ENCODE results near the gene AQP5. TPM values are rescaled to one million over a fixed set of nuclear protein-coding genes. Genes with fewer than 3 reads are reported as not detected.

The AQP5 gene
- total and polyA plus RNA-seq, 2 of the 8 experiments (the other 6 are each of a cell fraction or from before 2014, with no cell fraction given): 2.5 to 3.2 TPM

GRCh38 chr12:49921936-49922335 lies 39.7 kb upstream of the AQP5 start:
- Histone ChIP-seq H3K9ac (replicated peaks in 1 of 4; ENCODE audit: extremely low read depth in 1 of 4, low read depth in 3 of 4, low read length in 3 of 4) (no peak overlapping the region), H2BK12ac (ENCODE audit: low read depth, low read length) (0 out of 2 replicates have a peak overlapping the region, but pooled peaks have one; percentile 5), H2AFZ (ENCODE audit: low read length) (no peak overlapping the region), H3K79me2 (ENCODE audit: control insufficient read depth in 1 of 2, insufficient read depth in 2 of 2, low read length in 2 of 2) (no peaks in the 10 kb centered on the region), H2BK120ac (replicated peaks; ENCODE audit: low read depth, low read length) (no peak overlapping the region), H3K18ac (ENCODE audit: extremely low read depth, low read length) (no peak overlapping the region), H2AK5ac (ENCODE audit: low read depth, low read length) (no peak overlapping the region), H3K9me3 (ENCODE audit: insufficient read depth in 2 of 2, low read depth in 1 of 2, low read length in 1 of 2) (no peaks in the 10 kb centered on the region), H4K20me1 (replicated peaks in 1 of 2; ENCODE audit: control insufficient read depth in 1 of 2, insufficient read depth in 2 of 2, low read length in 2 of 2) (peaks cover 0 to 2% of the 10 kb centered on the region in 2 experiments), H3K23ac (ENCODE audit: insufficient read length) (no peak overlapping the region), H3K23me2 (ENCODE audit: low read depth, low read length) (0 out of 2 replicates have a peak, but pooled peaks cover 2% of the 10 kb centered on the region), H3K56ac (replicated peaks; ENCODE audit: insufficient read length, low read depth, low read length) (no peak overlapping the region), H4K5ac (ENCODE audit: insufficient read length, low read depth, low read length) (no peak overlapping the region), H3K4me1 (replicated peaks in 1 of 4; ENCODE audit: control insufficient read depth in 3 of 4, insufficient read depth in 4 of 4, low read length in 3 of 4) (no peaks in the 10 kb centered on the region; a peak in 1 of 7 replicates), H3K4me2 (ENCODE audit: insufficient read depth in 1 of 2, low read depth in 2 of 2, low read length in 2 of 2) (no peak overlapping the region), H3K79me1 (ENCODE audit: low read depth, low read length) (0 out of 2 replicates have a peak, but pooled peaks cover 2% of the 10 kb centered on the region), H2BK20ac (ENCODE audit: low read length) (no peak overlapping the region), H3K27ac (ENCODE audit: low read depth, low read length) (no peak overlapping the region), H4K91ac (replicated peaks; ENCODE audit: insufficient read length, low read length) (no peak overlapping the region), H3K4ac (replicated peaks; ENCODE audit: insufficient read length, low read depth, low read length) (no peak overlapping the region), H3K14ac (ENCODE audit: insufficient read length) (no peak overlapping the region), H3K4me3 (ENCODE audit: extremely low read depth in 1 of 4, insufficient read depth in 2 of 4, low read depth in 3 of 4, low read length in 4 of 4) (no peak overlapping the region), H4K8ac (ENCODE audit: extremely low read depth, insufficient read depth, low read length) (no peak overlapping the region; the same call in 1 of the 2 replicates), H2BK15ac (ENCODE audit: low read length) (no peak overlapping the region), H2BK5ac (ENCODE audit: low read depth, low read length) (no peak overlapping the region), H3K27me3 (replicated peaks in 1 of 4; ENCODE audit: control insufficient read depth in 3 of 4, extremely low read depth in 1 of 4, insufficient read depth in 3 of 4, low read length in 3 of 4) (no peaks in the 10 kb centered on the region), H3K36me3 (ENCODE audit: control insufficient read depth in 2 of 4, insufficient read depth in 4 of 4, low read length in 3 of 4) (no peaks in the 10 kb centered on the region)
- DNase-seq (ENCODE audit: low read depth in 1 of 2, low spot score in 2 of 2): no peak
- WGBS, 2 experiments (ENCODE audit: extremely low coverage in 1 of 2, insufficient coverage in 1 of 2, insufficient read length in 1 of 2, insufficient replicate concordance in 2 of 2, low coverage in 1 of 2, low lambda C conversion rate in 2 of 2, missing lambda C conversion rate in 1 of 2): 82% methylated on average over 6 of the region's 6 CpGs; no CpG with 5 or more reads in 1 of the 2 experiments
- ChIA-PET POLR2A (ENCODE audit: partially characterized antibody) (no interaction called here), CTCF (ENCODE audit: partially characterized antibody) (interaction anchor here (1.0 to 1.5 kb wide), 3 partner anchors 21 to 39 kb away, joined by 3 to 4 read pairs (median 3); no protein-coding TSS in a partner anchor)
- FAIRE-seq: no peak
- TF ChIP-seq TAF1 (IDR thresholded peaks at IDR 0.05; ENCODE audit: low read depth, low read length) (no peak), CEBPB (IDR thresholded peaks at IDR 0.05; ENCODE audit: low read depth, low read length) (no peak), POLR2AphosphoS5 (IDR thresholded peaks at IDR 0.05; ENCODE audit: low read depth, low read length) (no peak), ASH2L (IDR thresholded peaks at IDR 0.05; ENCODE audit: low read length) (no peak), SIX5 (IDR thresholded peaks at IDR 0.05; ENCODE audit: low read depth, low read length) (no peak), YY1 (IDR thresholded peaks at IDR 0.05; ENCODE audit: low read depth, low read length) (no peak), CTBP2 (IDR thresholded peaks at IDR 0.05; ENCODE audit: borderline replicate concordance, insufficient read depth, insufficient read length, low read length) (no peak), TAF7 (optimal IDR thresholded peaks at IDR 0.05; ENCODE audit: borderline replicate concordance, low read depth, low read length) (no peak), ATF2 (IDR thresholded peaks at IDR 0.05; ENCODE audit: low read length) (no peak), FOSL1 (IDR thresholded peaks at IDR 0.05; ENCODE audit: insufficient read depth, low read depth, low read length) (no peak), BCL11A (IDR thresholded peaks at IDR 0.05; ENCODE audit: low read depth in 2 of 2, low read length in 2 of 2) (no peak)

Data from H1 (cell line).